CD4-positive, alpha-beta memory T cell (primary cell): ENCODE results near the gene YARS2. TPM values are rescaled to one million over a fixed set of nuclear protein-coding genes. Genes with fewer than 3 reads are reported as not detected.
"Not testable (repeated sequence)": the region's sequence is repeated elsewhere in the genome, so short reads cannot be mapped to it uniquely, and the experiment has no call there.

Experiments
- CTCF ChIA-PET: fragments of 350-600 bp; sonication (Branson Sonifier 250); formaldehyde crosslinking; loops from one replicate; lab custom pipeline; 2021; ENCODE audit warnings: inconsistent platforms; ENCODE audit not compliant: partially characterized antibody; lab: Charles Lee
- POLR2A ChIA-PET: fragments of 350-600 bp; sonication (Branson Sonifier 250); formaldehyde crosslinking; loops from one replicate; lab custom pipeline; 2021; ENCODE audit not compliant: partially characterized antibody; lab: Charles Lee
- DNase-seq, 5 donors: peaks; one replicate each; pipeline versions ENCODE4 v3.0.0 to v3.0.0-alpha.2; 2020 to 2022; ENCODE audit warnings: mixed read lengths in 1 of 5
- H3K27ac ChIP-seq: one replicate; pipeline ENCODE4 v1.7.0; 2013; ENCODE audit warnings: low read depth, low read length
- H3K27me3 ChIP-seq: 2 replicates; pipeline ENCODE4 v1.7.0; 2013; ENCODE audit warnings: mild to moderate bottlenecking, low read length, moderate library complexity; ENCODE audit not compliant: insufficient read depth
- H3K36me3 ChIP-seq: 2 replicates; pipeline ENCODE4 v1.7.0; 2013; ENCODE audit warnings: mild to moderate bottlenecking, low read length, moderate library complexity; ENCODE audit not compliant: insufficient read depth
- H3K4me1 ChIP-seq: 2 replicates; pipeline ENCODE4 v1.7.0; 2013; ENCODE audit warnings: mild to moderate bottlenecking, low read length, moderate library complexity; ENCODE audit not compliant: insufficient read depth
- H3K4me3 ChIP-seq, 2 donors: one replicate each; pipeline ENCODE4 v1.7.0; 2013; ENCODE audit warnings: low read length in 2 of 2, mild to moderate bottlenecking in 1 of 2
- H3K9me3 ChIP-seq, 2 donors: one replicate each; pipeline ENCODE4 v1.7.0; 2013; ENCODE audit warnings: low read length in 2 of 2, control low read depth in 1 of 2; ENCODE audit not compliant: control insufficient read depth in 1 of 2
- H3K27ac Mint-ChIP-seq, 7 donors: one replicate each; pipeline ENCODE4 v1.8.0; 2020 to 2021; ENCODE audit warnings: mixed read lengths in 7 of 7, mild to moderate bottlenecking in 6 of 7, inconsistent platforms in 3 of 7, moderate library complexity in 3 of 7
- H3K27me3 Mint-ChIP-seq, 2 donors: one replicate each; pipeline ENCODE4 v1.8.0; 2020 to 2021; ENCODE audit warnings: mixed read lengths in 2 of 2
- H3K36me3 Mint-ChIP-seq, 2 donors: one replicate each; pipeline ENCODE4 v1.8.0; 2020 to 2021; ENCODE audit warnings: mixed read lengths in 2 of 2, inconsistent platforms in 1 of 2, mild to moderate bottlenecking in 1 of 2
- H3K4me1 Mint-ChIP-seq, 4 donors: one replicate each; pipeline ENCODE4 v1.8.0; 2020 to 2021; ENCODE audit warnings: mixed read lengths in 4 of 4, mild to moderate bottlenecking in 1 of 4
- H3K4me3 Mint-ChIP-seq, 8 donors: one replicate each; pipeline ENCODE4 v1.8.0; 2020 to 2021; ENCODE audit warnings: mixed read lengths in 8 of 8, mild to moderate bottlenecking in 7 of 8, moderate library complexity in 6 of 8, inconsistent platforms in 3 of 8
- H3K9me3 Mint-ChIP-seq, 8 donors: one replicate each; pipeline ENCODE4 v1.8.0; 2020 to 2021; ENCODE audit warnings: mixed read lengths in 8 of 8, mild to moderate bottlenecking in 5 of 8, inconsistent platforms in 3 of 8, moderate library complexity in 1 of 8
- intact Hi-C: fragments of 100-400 bp; cut with micrococcal nuclease; formaldehyde crosslinking; loops from one replicate; pipeline ENCODE4 v1.15.1; 2023
- polyA plus RNA-seq, 2 donors: library from polyadenylated mRNA; unstranded; fragments of 300-500 nt; fragmentation: Illumina TruSeq; gene quantifications; one replicate each; pipeline ENCODE4 v1.2.3, GENCODE V29; 2021
- total RNA-seq, 2 experiments: library from RNA; stranded (reverse); gene quantifications; one replicate each; pipeline ENCODE4 v1.2.3, GENCODE V29; 2021

Gene YARS2
- total and polyA plus RNA-seq, 4 experiments from 2014 or later: 11.6 to 19.3 (median 18.9) TPM

DNA sequence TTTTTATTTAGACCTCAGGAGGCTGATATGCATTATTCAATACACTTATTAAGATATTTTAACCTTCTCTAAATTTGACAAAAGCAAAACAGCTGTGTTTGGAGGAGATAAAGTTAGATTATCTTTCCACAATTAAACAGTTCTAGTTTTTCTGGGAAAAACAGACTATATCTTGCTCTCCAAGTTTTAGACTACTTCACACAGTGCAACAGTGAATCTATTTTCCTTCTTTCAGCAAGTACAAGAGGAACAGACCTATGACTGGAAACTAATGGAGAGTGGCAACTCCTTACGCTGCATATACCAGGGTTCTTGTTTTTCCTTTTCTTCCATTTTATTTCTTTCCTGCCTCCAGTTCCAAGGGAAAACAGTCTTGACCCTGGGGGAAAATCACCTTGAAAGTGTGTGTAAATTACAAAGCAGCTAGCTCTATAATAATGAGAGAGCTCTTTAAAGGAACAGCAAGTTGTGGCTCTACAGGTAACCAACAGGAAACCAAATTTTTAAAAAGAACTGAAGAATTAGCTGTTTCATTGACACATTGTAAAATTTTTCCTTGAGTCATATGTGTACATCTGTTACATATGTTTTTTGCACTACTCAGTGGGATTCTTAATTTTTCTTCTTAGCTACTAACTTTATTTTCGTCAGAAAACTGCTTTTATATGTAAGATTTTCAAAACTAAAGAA, 49.2 kb downstream of the YARS2 start:
- CTCF ChIA-PET: interaction anchor here (0.8 to 1.1 kb wide), 3 partner anchors 16 to 49 kb away, joined by 3 to 5 read pairs (median 3); partner anchors contain the start of gene YARS2
- DNase-seq: no peak
- Mint-ChIP-seq H3K36me3 (peaks cover 6 to 41% of the 10 kb centered on the region in 2 donors), H3K4me1 (peaks cover 0 to 6% (median 2%) of the 10 kb centered on the region in 4 donors), H3K27me3 (no peaks in the 10 kb centered on the region), H3K4me3 (no peak overlapping the region), H3K27ac (peak overlapping the region in 4 of 7 donors; percentile 12 to 55 (median 35)), H3K9me3 (no peaks in the 10 kb centered on the region)
- H3K27ac ChIP-seq: no peak overlapping the region
- no peaks in the 10 kb centered on the region for H3K27me3 ChIP-seq
- peaks cover 3% of the 10 kb centered on the region for H3K4me1 ChIP-seq
- no peaks in the 10 kb centered on the region for H3K9me3 ChIP-seq
- peaks cover 7% of the 10 kb centered on the region for H3K36me3 ChIP-seq
- POLR2A ChIA-PET: no interaction called here
- intact Hi-C loops: no loop called here
- H3K4me3 ChIP-seq: no peak overlapping the region

GRCh38 chr12:32705783-32706182, 49.9 kb downstream of the YARS2 start:
- Mint-ChIP-seq H3K36me3 (peaks cover 3 to 37% of the 10 kb centered on the region in 2 donors), H3K9me3 (no peaks in the 10 kb centered on the region), H3K4me1 (peaks cover 0 to 6% (median 3%) of the 10 kb centered on the region in 4 donors), H3K4me3 (no peak overlapping the region), H3K27me3 (no peaks in the 10 kb centered on the region), H3K27ac (no peak overlapping the region)
- Histone ChIP-seq H3K27ac (no peak overlapping the region), H3K9me3 (no peaks in the 10 kb centered on the region), H3K4me1 (peaks cover 3% of the 10 kb centered on the region), H3K36me3 (peaks cover under 1% of the 10 kb centered on the region), H3K4me3 (no peak overlapping the region), H3K27me3 (no peaks in the 10 kb centered on the region)
- DNase-seq: no peak
- intact Hi-C loops: no loop called here
- POLR2A ChIA-PET: no interaction called here
- CTCF ChIA-PET: interaction anchor here (0.9 kb wide), 1 partner anchor 49 kb away, joined by 5 read pairs; no protein-coding TSS in a partner anchor

DNA sequence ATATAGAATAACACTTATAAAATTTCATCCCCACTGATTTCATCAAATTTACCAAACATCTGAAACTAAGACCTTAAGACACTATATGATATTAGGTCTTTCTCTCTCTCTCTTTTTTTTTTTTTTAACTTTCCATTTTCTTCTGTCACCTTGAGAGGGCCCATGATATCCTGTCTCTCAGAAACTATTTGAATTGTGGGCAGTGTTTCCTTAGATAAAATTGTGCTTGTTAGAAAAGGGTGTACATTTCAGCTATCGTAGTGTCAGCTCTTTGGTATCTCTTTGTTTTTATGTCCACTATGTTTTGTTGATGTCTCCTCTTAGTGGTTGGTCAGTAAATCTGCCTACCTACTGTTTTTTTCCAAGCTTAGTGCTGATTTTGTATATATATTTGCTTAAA, 52.8 kb downstream of the YARS2 start:
- no peaks in the 10 kb centered on the region for H3K9me3 Mint-ChIP-seq
- intact Hi-C loops: no loop called here
- peak overlapping the region in 2 of 7 donors; percentile 29 to 51 for H3K27ac Mint-ChIP-seq
- Histone ChIP-seq H3K27me3 (no peaks in the 10 kb centered on the region), H3K27ac (no peak overlapping the region), H3K4me3 (no peak overlapping the region), H3K36me3 (no peaks in the 10 kb centered on the region), H3K9me3 (no peaks in the 10 kb centered on the region), H3K4me1 (peaks cover 3% of the 10 kb centered on the region)
- H3K27me3 Mint-ChIP-seq: no peaks in the 10 kb centered on the region
- peaks cover 3 to 22% of the 10 kb centered on the region in 2 donors for H3K36me3 Mint-ChIP-seq
- H3K4me1 Mint-ChIP-seq: peaks cover 0 to 9% (median 3%) of the 10 kb centered on the region in 4 donors
- ChIA-PET CTCF (interaction anchor here (1.0 to 1.5 kb wide), 3 partner anchors 8 to 1050 kb away, joined by 4 read pairs; no protein-coding TSS in a partner anchor), POLR2A (no interaction called here)
- H3K4me3 Mint-ChIP-seq: no peak overlapping the region
- DNase-seq: no peak

DNA sequence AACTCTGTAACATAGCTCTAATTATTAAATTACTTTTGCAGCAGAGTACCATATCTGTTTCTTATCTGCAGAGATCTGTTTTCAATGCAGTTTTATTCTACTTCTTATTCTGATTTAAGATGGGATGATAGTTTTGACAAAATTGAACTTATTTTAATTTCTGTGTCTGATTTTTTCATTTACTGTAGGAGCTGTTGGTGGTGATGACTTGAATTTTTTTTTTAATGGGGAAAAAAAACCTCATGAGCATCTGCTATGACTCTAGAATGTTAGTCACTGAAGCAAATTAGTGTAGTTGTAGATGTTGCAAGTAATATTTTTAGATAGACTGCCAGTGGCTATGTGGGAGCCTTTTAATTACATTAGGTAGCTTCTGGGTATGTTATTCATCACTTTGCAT, 53.2 kb downstream of the YARS2 start:
- ChIA-PET CTCF (interaction anchor here (0.6 to 1.0 kb wide), 2 partner anchors 40 to 1049 kb away, joined by 3 to 4 read pairs; no protein-coding TSS in a partner anchor), POLR2A (no interaction called here)
- no peak overlapping the region for H3K27ac Mint-ChIP-seq
- H3K27ac ChIP-seq: no peak overlapping the region
- intact Hi-C loops: no loop called here
- H3K4me3 ChIP-seq: no peak overlapping the region
- no peaks in the 10 kb centered on the region for H3K36me3 ChIP-seq
- peaks cover 3% of the 10 kb centered on the region for H3K4me1 ChIP-seq
- no peaks in the 10 kb centered on the region for H3K27me3 ChIP-seq
- no peaks in the 10 kb centered on the region for H3K9me3 Mint-ChIP-seq
- no peaks in the 10 kb centered on the region for H3K9me3 ChIP-seq
- H3K4me1 Mint-ChIP-seq: peaks cover 0 to 9% (median 4%) of the 10 kb centered on the region in 4 donors
- H3K27me3 Mint-ChIP-seq: no peaks in the 10 kb centered on the region
- no peak for DNase-seq
- peaks cover 3 to 20% of the 10 kb centered on the region in 2 donors for H3K36me3 Mint-ChIP-seq
- H3K4me3 Mint-ChIP-seq: no peak overlapping the region

GRCh38 chr12:32699437-32699836, 56.3 kb downstream of the YARS2 start:
- CTCF ChIA-PET: interaction anchor here (2.8 kb wide), 1 partner anchor 56 kb away, joined by 8 read pairs; the partner anchor contains the start of gene YARS2
- POLR2A ChIA-PET: not testable (repeated sequence)

GRCh38 chr12:32698285-32698684, 57.4 kb downstream of the YARS2 start:
- Histone ChIP-seq H3K4me1 (no peaks in the 10 kb centered on the region), H3K9me3 (no peaks in the 10 kb centered on the region), H3K36me3 (no peaks in the 10 kb centered on the region), H3K27ac (no peak overlapping the region), H3K4me3 (no peak overlapping the region), H3K27me3 (no peaks in the 10 kb centered on the region)
- Mint-ChIP-seq H3K4me3 (no peak overlapping the region), H3K27me3 (no peaks in the 10 kb centered on the region), H3K9me3 (peaks cover 0 to 2% (median 0%) of the 10 kb centered on the region in 8 donors), H3K36me3 (peaks cover 9 to 13% of the 10 kb centered on the region in 2 donors), H3K27ac (peak overlapping the region in 1 of 7 donors; percentile 29), H3K4me1 (peaks cover under 1 to 12% (median 7%) of the 10 kb centered on the region in 4 donors)
- CTCF ChIA-PET: interaction anchor here (0.6 to 2.8 kb wide), 2 partner anchors 57 to 1287 kb away, joined by 3 to 8 read pairs; partner anchors contain the start of gene YARS2
- no peak for DNase-seq
- intact Hi-C loops: no loop called here
- POLR2A ChIA-PET: no interaction called here

More at GRCh38 chr12:32699437-32699836, 56.3 kb downstream of the YARS2 start:
- Mint-ChIP-seq H3K36me3 (peaks cover 9 to 12% of the 10 kb centered on the region in 2 donors), H3K4me1 (peaks cover 0 to 12% (median 7%) of the 10 kb centered on the region in 4 donors), H3K27ac (peak overlapping the region in 1 of 7 donors; percentile 10)
- H3K36me3 ChIP-seq, intact Hi-C loops, H3K27ac ChIP-seq, H3K9me3 Mint-ChIP-seq, H3K4me3 Mint-ChIP-seq, H3K4me1 ChIP-seq, H3K27me3 ChIP-seq, H3K4me3 ChIP-seq, H3K9me3 ChIP-seq, H3K27me3 Mint-ChIP-seq, DNase-seq: not testable (repeated sequence)

DNA sequence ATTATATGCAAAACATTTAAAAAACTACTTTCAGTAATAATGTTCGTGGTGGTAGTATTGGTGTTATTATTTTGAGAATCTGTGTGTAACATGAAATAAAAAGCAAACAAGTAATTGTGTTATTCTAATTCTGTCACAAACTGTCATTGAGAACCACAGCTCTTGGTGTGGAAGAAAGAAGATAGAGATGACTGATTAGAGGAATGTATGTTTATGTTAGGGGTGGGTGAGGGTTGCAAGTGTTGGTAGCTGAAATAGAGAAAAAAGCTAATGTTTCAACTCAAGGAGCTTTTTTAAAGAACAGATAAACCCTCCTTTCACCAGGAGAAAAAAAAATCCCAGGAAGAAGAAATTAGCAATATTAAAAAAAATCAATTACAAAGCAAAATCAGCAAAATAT, 58.3 kb downstream of the YARS2 start:
- intact Hi-C loops: no loop called here
- Mint-ChIP-seq H3K27me3 (no peaks in the 10 kb centered on the region), H3K4me1 (peaks cover 5 to 11% (median 10%) of the 10 kb centered on the region in 4 donors), H3K36me3 (peaks cover 5 to 13% of the 10 kb centered on the region in 2 donors), H3K9me3 (peaks cover 0 to 2% (median 0%) of the 10 kb centered on the region in 8 donors), H3K4me3 (no peak overlapping the region), H3K27ac (peak overlapping the region in 2 of 7 donors; percentile 33 to 57)
- no peak for DNase-seq
- Histone ChIP-seq H3K27me3 (no peaks in the 10 kb centered on the region), H3K27ac (no peak overlapping the region), H3K4me3 (no peak overlapping the region), H3K4me1 (no peaks in the 10 kb centered on the region), H3K36me3 (no peaks in the 10 kb centered on the region), H3K9me3 (no peaks in the 10 kb centered on the region)
- POLR2A ChIA-PET: no interaction called here
- CTCF ChIA-PET: interaction anchor here (2.8 kb wide), 1 partner anchor 58 kb away, joined by 8 read pairs; the partner anchor contains the start of gene YARS2
